Activated CD4-positive, alpha-beta T cell treated with anti-CD3 and anti-CD28 coated beads, Interleukin-2, amount 50 U/mL, for 4 hours (primary cell): ENCODE results near the gene RPL3.

Source experiments
- DNase-seq, 2 experiments: peaks; one replicate each; pipeline ENCODE4 v3.0.0-alpha.2; 2020

Gene RPL3

GRCh38 chr22:39279170-39279850 lies 40.1 kb downstream of the RPL3 start:
- DNase-seq = no peak

- DNase-seq = no peak
Measured at GRCh38 chr22:39278040-39278439, 41.4 kb downstream of the RPL3 start.

- DNase-seq = no peak
Measured at GRCh38 chr22:39277142-39277607, 42.2 kb downstream of the RPL3 start.

GRCh38 chr22:39276440-39277141 lies 42.8 kb downstream of the RPL3 start:
- no peak for DNase-seq

GRCh38 chr22:39275814-39276439 lies 43.5 kb downstream of the RPL3 start:
- DNase-seq = no peak

- no peak for DNase-seq
Measured at GRCh38 chr22:39273950-39274887, 45.2 kb downstream of the RPL3 start.

GRCh38 chr22:39270792-39271191 lies 48.6 kb downstream of the RPL3 start:
- DNase-seq = no peak

- DNase-seq = no peak
Measured at GRCh38 chr22:39270280-39270679, 49.1 kb downstream of the RPL3 start.

- DNase-seq = no peak
Measured at GRCh38 chr22:39269095-39269790, 50.2 kb downstream of the RPL3 start.

- no peak for DNase-seq
Measured at GRCh38 chr22:39268645-39269044, 50.8 kb downstream of the RPL3 start.

- no peak for DNase-seq
Measured at GRCh38 chr22:39267974-39268373, 51.4 kb downstream of the RPL3 start.

GRCh38 chr22:39266398-39267030 lies 52.9 kb downstream of the RPL3 start:
- no peak for DNase-seq

GRCh38 chr22:39265143-39265886 lies 54.1 kb downstream of the RPL3 start:
- no peak for DNase-seq

GRCh38 chr22:39264349-39265038 lies 54.9 kb downstream of the RPL3 start:
- DNase-seq = no peak

- DNase-seq = no peak
Measured at GRCh38 chr22:39263626-39264348, 55.6 kb downstream of the RPL3 start.
